Measurements from ENCODE around the gene SGMS1.

The SGMS1 gene

DNA sequence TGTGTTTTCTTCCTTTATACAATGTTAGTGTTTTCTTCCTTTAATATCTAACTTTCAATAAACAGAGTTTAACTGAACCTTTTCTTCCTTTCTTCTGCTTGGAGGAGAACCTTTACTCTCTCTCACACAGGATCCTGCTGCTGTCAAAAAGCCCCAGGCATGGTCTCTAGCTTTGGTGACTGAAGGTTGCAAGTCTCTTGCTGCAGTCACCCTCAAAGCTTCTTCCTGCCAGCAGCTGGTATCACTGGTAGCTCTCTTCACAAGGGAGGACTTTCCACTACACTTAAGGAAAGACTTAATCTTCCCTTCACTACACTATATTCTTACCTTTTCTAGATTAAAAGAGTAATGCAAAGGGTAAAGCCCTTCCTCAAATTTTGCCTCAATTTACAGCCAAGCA is 153.4 kb downstream of the SGMS1 start:
- H3K4me3 ChIP-seq (replicated peaks; ENCODE audit: low read depth, low read length) = no peak overlapping the region
- DNase-seq (ENCODE audit: extremely low read depth, low read depth) = no peak
- TF ChIP-seq, protein P1, sequence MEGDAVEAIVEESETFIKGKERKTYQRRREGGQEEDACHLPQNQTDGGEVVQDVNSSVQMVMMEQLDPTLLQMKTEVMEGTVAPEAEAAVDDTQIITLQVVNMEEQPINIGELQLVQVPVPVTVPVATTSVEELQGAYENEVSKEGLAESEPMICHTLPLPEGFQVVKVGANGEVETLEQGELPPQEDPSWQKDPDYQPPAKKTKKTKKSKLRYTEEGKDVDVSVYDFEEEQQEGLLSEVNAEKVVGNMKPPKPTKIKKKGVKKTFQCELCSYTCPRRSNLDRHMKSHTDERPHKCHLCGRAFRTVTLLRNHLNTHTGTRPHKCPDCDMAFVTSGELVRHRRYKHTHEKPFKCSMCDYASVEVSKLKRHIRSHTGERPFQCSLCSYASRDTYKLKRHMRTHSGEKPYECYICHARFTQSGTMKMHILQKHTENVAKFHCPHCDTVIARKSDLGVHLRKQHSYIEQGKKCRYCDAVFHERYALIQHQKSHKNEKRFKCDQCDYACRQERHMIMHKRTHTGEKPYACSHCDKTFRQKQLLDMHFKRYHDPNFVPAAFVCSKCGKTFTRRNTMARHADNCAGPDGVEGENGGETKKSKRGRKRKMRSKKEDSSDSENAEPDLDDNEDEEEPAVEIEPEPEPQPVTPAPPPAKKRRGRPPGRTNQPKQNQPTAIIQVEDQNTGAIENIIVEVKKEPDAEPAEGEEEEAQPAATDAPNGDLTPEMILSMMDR (IDR thresholded peaks at IDR 0.05; ENCODE audit: low read depth, low read length, missing control alignments) = no peak

DNA sequence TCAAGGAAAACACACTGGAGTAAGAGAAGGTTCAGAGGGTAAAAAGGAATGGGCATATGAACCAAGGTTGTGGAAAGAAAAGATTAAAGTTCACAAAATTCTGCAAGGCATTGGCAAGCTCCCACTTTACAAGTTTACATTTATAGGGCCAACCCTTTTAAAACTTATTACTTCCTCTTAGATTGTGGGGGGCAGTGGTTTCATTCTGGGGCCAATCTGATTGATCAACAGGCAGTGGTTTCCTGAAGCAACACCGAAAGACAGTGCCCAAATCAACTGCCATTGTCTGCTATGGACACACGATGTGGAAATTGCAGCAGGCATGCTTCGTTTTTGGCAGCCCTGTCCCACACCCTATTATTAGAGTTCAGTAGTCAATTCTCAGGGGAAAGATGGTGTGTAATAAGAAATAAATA is 154.0 kb downstream of the SGMS1 start:
- H3K4me3 ChIP-seq (replicated peaks; ENCODE audit: low read depth, low read length) = no peak overlapping the region
- no peak for DNase-seq (ENCODE audit: extremely low read depth, low read depth)
- TF ChIP-seq, protein P1 (IDR thresholded peaks at IDR 0.05; ENCODE audit: low read depth, low read length, missing control alignments) = no peak

DNA sequence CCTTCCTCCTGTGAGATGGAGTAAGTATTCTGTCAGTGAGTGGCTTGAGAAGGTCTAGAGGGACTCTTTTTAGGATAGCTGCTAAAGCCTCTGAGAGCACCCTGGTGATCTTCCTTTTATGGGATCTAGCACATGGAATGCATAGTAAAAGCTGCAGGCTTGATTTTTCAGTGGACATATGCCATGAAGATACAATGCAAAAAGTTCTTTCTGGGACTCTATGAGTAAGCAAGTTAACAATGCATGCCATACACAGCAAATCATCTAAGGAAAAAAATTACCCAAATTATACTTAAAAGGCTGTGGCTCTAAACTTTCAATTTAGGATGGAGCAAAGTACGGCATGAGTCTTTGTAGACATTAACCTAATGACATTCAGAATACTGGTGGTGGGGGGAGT is 154.5 kb downstream of the SGMS1 start:
- DNase-seq (ENCODE audit: extremely low read depth, low read depth) = no peak
- no peak overlapping the region for H3K4me3 ChIP-seq (replicated peaks; ENCODE audit: low read depth, low read length)
- TF ChIP-seq, protein P1 (IDR thresholded peaks at IDR 0.05; ENCODE audit: low read depth, low read length, missing control alignments) = no peak

GRCh38 chr10:50467209-50467608 is 156.5 kb downstream of the SGMS1 start:
- no peak for DNase-seq (ENCODE audit: extremely low read depth, low read depth)
- TF ChIP-seq, protein P1 (IDR thresholded peaks at IDR 0.05; ENCODE audit: low read depth, low read length, missing control alignments) = no peak
- no peak overlapping the region for H3K4me3 ChIP-seq (replicated peaks; ENCODE audit: low read depth, low read length)

DNA sequence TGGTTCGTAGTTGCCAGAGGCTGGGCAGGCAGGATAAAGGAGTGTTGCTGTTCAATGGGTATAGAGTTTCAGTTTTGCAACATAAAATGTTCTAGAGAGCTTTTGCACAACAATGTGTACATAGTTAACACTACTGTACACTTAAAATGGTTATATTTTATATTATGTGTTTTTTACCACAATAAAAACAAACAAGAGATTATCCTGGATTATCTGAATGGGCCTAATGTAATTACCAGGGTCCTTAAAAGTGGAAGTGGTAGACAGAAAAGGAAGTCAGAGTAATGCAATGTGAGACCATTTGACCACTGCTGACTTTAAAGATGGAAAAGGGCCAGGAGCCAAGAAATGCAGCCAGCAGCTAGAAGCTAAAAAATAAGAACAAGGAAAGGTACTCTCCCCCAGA is 159.7 kb downstream of the SGMS1 start:
- TF ChIP-seq, protein P1 (IDR thresholded peaks at IDR 0.05; ENCODE audit: low read depth, low read length, missing control alignments) = no peak
- DNase-seq (ENCODE audit: extremely low read depth, low read depth) = peak; percentile 16
- no peak overlapping the region for H3K4me3 ChIP-seq (replicated peaks; ENCODE audit: low read depth, low read length)

GRCh38 chr10:50461834-50462233 is 161.9 kb downstream of the SGMS1 start:
- TF ChIP-seq, protein P1 (IDR thresholded peaks at IDR 0.05; ENCODE audit: low read depth, low read length, missing control alignments) = no peak
- H3K4me3 ChIP-seq (replicated peaks; ENCODE audit: low read depth, low read length) = no peak overlapping the region
- DNase-seq (ENCODE audit: extremely low read depth, low read depth) = no peak

DNA sequence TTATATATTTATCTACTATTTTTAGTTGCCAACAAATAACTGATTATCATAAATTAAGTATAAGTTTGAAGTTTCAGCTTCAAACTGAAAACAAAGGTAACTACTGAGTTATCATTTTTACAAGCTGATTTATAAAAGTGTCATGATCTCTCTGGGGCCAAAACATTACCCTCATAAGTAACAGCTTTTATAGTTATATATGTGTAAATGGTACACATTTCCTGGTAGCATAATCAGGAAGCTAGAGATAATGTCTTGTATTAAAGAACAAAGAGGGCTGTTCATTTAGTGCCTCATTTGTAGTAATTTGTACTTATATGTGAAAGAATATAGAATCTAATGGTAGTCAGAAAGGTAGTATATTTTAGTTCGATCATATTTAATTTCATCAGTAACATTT is 162.6 kb downstream of the SGMS1 start:
- TF ChIP-seq, protein P1 (IDR thresholded peaks at IDR 0.05; ENCODE audit: low read depth, low read length, missing control alignments) = no peak
- no peak overlapping the region for H3K4me3 ChIP-seq (replicated peaks; ENCODE audit: low read depth, low read length)
- no peak for DNase-seq (ENCODE audit: extremely low read depth, low read depth)

All from HFF-Myc (cell line).